ENCODE data around the gene KRTAP5-5. TPM values are rescaled to one million over a fixed set of nuclear protein-coding genes. Genes with fewer than 3 reads are reported as not detected.

Gene KRTAP5-5
- total and polyA plus RNA-seq, 7 donors = 0.28 to 0.92 TPM; not detected in 5

DNA sequence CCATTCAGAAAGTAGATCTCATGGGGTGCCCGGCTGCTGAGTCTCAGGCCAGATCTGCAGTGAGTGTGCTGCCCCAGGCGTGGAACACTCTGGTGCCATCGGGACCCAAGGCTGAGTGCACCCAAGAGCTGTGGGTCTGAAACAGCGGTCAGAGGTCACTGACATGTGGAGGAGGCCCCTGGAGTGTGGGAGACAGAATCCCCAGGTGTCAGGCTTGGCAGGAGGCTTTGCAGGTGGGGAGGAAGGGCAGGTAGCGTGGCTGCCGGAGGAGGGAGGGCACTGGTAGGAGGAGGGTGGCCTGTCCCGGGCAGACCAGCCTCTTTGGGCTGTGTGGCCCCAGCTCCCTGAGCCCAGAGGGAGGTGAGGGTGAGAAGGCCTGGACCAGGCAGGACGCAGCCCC is 35.7 kb downstream of the KRTAP5-5 start:
- no peak overlapping the region for H3K27ac ChIP-seq
- peaks cover 0 to 32% (median 9%) of the 10 kb centered on the region in 3 donors for H3K27me3 ChIP-seq
- H3K9me3 ChIP-seq = no peaks in the 10 kb centered on the region
- DNase-seq = no peak
- TF ChIP-seq EP300 (IDR thresholded peaks at IDR 0.05) (no peak), POLR2A (IDR thresholded peaks at IDR 0.05) (no peak), POLR2AphosphoS5 (IDR thresholded peaks at IDR 0.05) (no peak)
- TF ChIP-seq, protein P1, sequence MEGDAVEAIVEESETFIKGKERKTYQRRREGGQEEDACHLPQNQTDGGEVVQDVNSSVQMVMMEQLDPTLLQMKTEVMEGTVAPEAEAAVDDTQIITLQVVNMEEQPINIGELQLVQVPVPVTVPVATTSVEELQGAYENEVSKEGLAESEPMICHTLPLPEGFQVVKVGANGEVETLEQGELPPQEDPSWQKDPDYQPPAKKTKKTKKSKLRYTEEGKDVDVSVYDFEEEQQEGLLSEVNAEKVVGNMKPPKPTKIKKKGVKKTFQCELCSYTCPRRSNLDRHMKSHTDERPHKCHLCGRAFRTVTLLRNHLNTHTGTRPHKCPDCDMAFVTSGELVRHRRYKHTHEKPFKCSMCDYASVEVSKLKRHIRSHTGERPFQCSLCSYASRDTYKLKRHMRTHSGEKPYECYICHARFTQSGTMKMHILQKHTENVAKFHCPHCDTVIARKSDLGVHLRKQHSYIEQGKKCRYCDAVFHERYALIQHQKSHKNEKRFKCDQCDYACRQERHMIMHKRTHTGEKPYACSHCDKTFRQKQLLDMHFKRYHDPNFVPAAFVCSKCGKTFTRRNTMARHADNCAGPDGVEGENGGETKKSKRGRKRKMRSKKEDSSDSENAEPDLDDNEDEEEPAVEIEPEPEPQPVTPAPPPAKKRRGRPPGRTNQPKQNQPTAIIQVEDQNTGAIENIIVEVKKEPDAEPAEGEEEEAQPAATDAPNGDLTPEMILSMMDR (IDR thresholded peaks at IDR 0.05) = no peak
- intact Hi-C loops (cut with DNase I) = no loop called here
- no peak overlapping the region for H3K4me3 ChIP-seq
- WGBS, 2 donors = 69 to 77% methylated on average over 6 of the region's 8 CpGs
- no peaks in the 10 kb centered on the region for H3K4me1 ChIP-seq
- H3K36me3 ChIP-seq = no peaks in the 10 kb centered on the region

DNA sequence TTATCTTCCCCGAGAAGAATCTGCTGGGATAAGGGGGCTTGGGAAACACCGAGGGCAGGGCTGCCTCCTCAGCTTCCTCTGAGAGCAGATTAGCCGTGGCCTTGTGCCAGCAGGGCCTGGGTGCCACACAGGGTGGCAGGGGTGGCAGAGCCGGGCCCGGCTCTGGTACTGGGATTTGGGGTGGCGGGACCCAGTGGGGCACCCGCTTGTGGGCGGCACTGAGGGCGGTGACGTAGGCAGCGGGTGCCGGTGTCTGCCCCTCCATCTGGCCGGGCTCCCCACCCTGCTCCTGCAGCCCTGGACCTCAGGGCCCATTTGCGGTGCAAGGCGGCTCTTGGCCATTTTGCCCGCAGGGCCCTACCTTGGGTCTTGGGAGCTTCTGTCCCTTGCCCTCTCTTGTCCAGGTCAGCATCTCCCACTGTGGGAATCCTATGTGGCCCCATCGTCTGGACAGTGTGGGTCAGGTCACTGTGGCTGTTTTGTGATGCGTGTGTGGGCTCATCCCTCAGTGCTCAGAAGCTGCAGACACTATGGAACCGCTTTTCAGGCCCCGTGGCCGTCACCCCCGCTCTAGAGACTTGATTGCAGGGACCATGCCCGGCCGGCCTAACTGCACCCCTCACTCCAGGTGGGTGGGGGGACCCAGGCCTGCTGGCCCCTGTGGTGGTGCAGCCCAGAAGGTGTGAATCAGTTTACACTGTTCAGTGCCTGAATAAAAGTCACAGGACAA is 37.7 kb downstream of the KRTAP5-5 start:
- Histone ChIP-seq H3K9me3 (no peaks in the 10 kb centered on the region), H3K36me3 (no peaks in the 10 kb centered on the region), H3K27me3 (peaks cover 0 to 32% (median 9%) of the 10 kb centered on the region in 3 donors), H3K4me3 (no peak overlapping the region), H3K27ac (no peak overlapping the region), H3K4me1 (no peaks in the 10 kb centered on the region)
- intact Hi-C loops (cut with DNase I) = no loop called here
- no peak for DNase-seq
- whole genome bisulfite sequencing, 2 donors = 82 to 89% methylated on average over 24 of the region's 24 CpGs
- no peak for TF ChIP-seq POLR2A (IDR thresholded peaks at IDR 0.05)
- no peak for TF ChIP-seq POLR2AphosphoS5 (IDR thresholded peaks at IDR 0.05)
- TF ChIP-seq EP300 (IDR thresholded peaks at IDR 0.05) = no peak
- TF ChIP-seq, protein P1 (IDR thresholded peaks at IDR 0.05) = no peak

DNA sequence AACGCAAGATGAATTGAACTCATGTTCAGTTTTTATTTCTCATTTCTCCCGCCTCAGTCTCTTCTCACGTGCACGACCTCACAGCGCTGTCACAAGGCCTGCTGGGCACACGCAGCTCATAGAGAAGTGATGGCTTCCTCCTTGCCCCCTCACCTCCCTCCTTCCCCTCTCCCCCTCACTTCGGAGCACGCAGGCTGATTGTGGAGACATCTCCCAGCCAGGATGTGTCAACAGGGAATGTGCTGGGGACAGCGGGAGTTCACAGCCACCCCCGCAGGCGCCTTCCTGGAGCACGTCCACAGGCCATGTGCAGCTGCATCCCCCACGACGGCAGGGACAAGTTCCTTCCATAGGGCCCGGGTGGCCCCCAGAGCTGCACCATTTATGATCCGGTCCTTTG is 38.3 kb downstream of the KRTAP5-5 start:
- intact Hi-C loops (cut with DNase I) = no loop called here
- Histone ChIP-seq H3K36me3 (no peaks in the 10 kb centered on the region), H3K9me3 (no peaks in the 10 kb centered on the region), H3K4me3 (no peak overlapping the region), H3K4me1 (no peaks in the 10 kb centered on the region), H3K27ac (no peak overlapping the region), H3K27me3 (peaks cover 0 to 32% (median 9%) of the 10 kb centered on the region in 3 donors)
- 56 to 62% methylated on average over 16 of the region's 16 CpGs for WGBS, 2 donors
- TF ChIP-seq EP300 (IDR thresholded peaks at IDR 0.05) (no peak), POLR2A (IDR thresholded peaks at IDR 0.05) (no peak), POLR2AphosphoS5 (IDR thresholded peaks at IDR 0.05) (no peak)
- TF ChIP-seq, protein P1 (IDR thresholded peaks at IDR 0.05) = no peak
- DNase-seq = no peak

DNA sequence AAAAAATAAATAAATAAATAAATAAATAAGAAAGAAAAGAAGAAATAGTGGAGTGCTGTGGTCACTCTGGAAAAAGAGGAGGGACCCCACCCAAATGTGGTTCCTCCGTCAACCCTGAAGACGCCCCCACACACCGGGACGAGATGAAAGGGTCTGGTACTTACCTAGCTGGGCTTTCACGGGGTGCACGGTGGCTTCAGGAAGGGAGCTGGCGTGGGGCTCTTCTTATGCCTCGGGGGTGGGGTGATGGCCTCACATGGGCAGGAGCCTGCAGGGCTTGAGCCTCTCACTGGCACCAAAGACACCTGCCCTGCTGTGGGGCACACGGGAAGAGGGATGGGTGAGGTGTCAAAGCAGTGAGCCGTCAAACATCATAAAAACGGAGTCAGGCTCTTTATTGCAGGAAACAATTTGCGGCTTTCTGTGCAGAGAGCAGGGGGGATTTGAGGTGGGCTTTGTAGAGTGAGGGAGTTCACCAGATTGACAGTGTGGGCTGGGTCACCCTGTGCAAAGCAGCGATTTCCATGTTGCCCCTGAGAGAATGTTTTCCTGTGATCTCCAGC is 39.4 kb downstream of the KRTAP5-5 start:
- Histone ChIP-seq H3K27ac (no peak overlapping the region), H3K4me1 (no peaks in the 10 kb centered on the region), H3K9me3 (no peaks in the 10 kb centered on the region), H3K27me3 (peaks cover 0 to 32% (median 9%) of the 10 kb centered on the region in 3 donors), H3K36me3 (no peaks in the 10 kb centered on the region), H3K4me3 (no peak overlapping the region)
- 25 to 42% methylated on average over 13 of the region's 13 CpGs for WGBS, 2 donors
- no peak for DNase-seq
- TF ChIP-seq POLR2A (IDR thresholded peaks at IDR 0.05) (no peak), EP300 (IDR thresholded peaks at IDR 0.05) (no peak), POLR2AphosphoS5 (IDR thresholded peaks at IDR 0.05) (no peak)
- TF ChIP-seq, protein P1 (IDR thresholded peaks at IDR 0.05) = no peak
- intact Hi-C loops (cut with DNase I) = no loop called here

Data from sigmoid colon (tissue), 7 donors.